IPS DF 4.7 (cell line): ENCODE measurements around the gene LCE2A.
A peak's percentile ranks its signal among the peaks of the same experiment; 100 is the strongest.
"Not testable (repeated sequence)": the region's sequence is repeated elsewhere in the genome, so short reads cannot be mapped to it uniquely, and the experiment has no call there.

Experiments used
- DNase-seq: peaks from one replicate; pipeline ENCODE4 v3.0.0-alpha.2; 2013; ENCODE audit warnings: low spot score; ENCODE audit errors: extremely low read depth

The LCE2A gene

GRCh38 chr1:152697701-152698600 is at the start of gene LCE2A:
Gene LCE2A, plus strand, starts transcription at chr1:152698345. Its CDS starts 557 bp downstream, at chr1:152698902.
- DNase-seq, result no peak

GRCh38 chr1:152654110-152654509 is 44.0 kb upstream of the LCE2A start:
- peak; percentile 60 for DNase-seq

- no peak for DNase-seq
These were observed 41.7 kb upstream of the LCE2A start for GRCh38 chr1:152656459-152656858.

- no peak for DNase-seq
These were observed 40.5 kb upstream of the LCE2A start for GRCh38 chr1:152657677-152658076.

- DNase-seq, result no peak
These were observed 39.5 kb upstream of the LCE2A start for GRCh38 chr1:152658649-152659048.

- DNase-seq, result no peak
These were observed 35.0 kb upstream of the LCE2A start, which contains the start of gene LCE2D for GRCh38 chr1:152663098-152663497. Gene LCE2D, plus strand, starts transcription at chr1:152663380. Its CDS starts 726 bp downstream, at chr1:152664106.

- DNase-seq, result not testable (repeated sequence)
These were observed 32.0 kb upstream of the LCE2A start for GRCh38 chr1:152666171-152666570.

- DNase-seq, result no peak
These were observed 30.5 kb upstream of the LCE2A start for GRCh38 chr1:152667648-152668047.

GRCh38 chr1:152673016-152673415 is 25.1 kb upstream of the LCE2A start:
- DNase-seq, result no peak

- not testable (repeated sequence) for DNase-seq
These were observed 23.2 kb upstream of the LCE2A start, which contains the start of gene LCE2C for GRCh38 chr1:152674983-152675382. Gene LCE2C, plus strand, starts transcription at chr1:152675279. Its CDS starts 737 bp downstream, at chr1:152676016.

- no peak for DNase-seq
These were observed 18.7 kb upstream of the LCE2A start for GRCh38 chr1:152679459-152679858.

- no peak for DNase-seq
These were observed 16.5 kb upstream of the LCE2A start for GRCh38 chr1:152681616-152682015.

- DNase-seq, result no peak
These were observed 14.3 kb upstream of the LCE2A start for GRCh38 chr1:152683846-152684245.

GRCh38 chr1:152685823-152686222 is 12.3 kb upstream of the LCE2A start, which contains the start of gene LCE2B:
Gene LCE2B, plus strand, starts transcription at chr1:152686123. Its CDS starts 721 bp downstream, at chr1:152686844.
- DNase-seq, result not testable (repeated sequence)

GRCh38 chr1:152699746-152700145 is 1.6 kb downstream of the LCE2A start:
- DNase-seq, result no peak

GRCh38 chr1:152707860-152708259 is 9.7 kb downstream of the LCE2A start, which contains the start of gene LCE4A:
Gene LCE4A, plus strand, starts transcription at chr1:152708160. Its CDS starts 916 bp downstream, at chr1:152709076.
- DNase-seq, result no peak

- DNase-seq, result no peak
These were observed 20.1 kb downstream of the LCE2A start for GRCh38 chr1:152718238-152718637.

- no peak for DNase-seq
These were observed 27.1 kb downstream of the LCE2A start for GRCh38 chr1:152725261-152725660.

- no peak for DNase-seq
These were observed 30.8 kb downstream of the LCE2A start for GRCh38 chr1:152728986-152729385.

- DNase-seq, result no peak
These were observed 37.5 kb downstream of the LCE2A start for GRCh38 chr1:152735648-152736047.

GRCh38 chr1:152737997-152738396 is 39.9 kb downstream of the LCE2A start:
- no peak for DNase-seq

- DNase-seq, result no peak
These were observed 41.7 kb downstream of the LCE2A start for GRCh38 chr1:152739841-152740240.

- DNase-seq, result no peak
These were observed 43.5 kb downstream of the LCE2A start for GRCh38 chr1:152741656-152742055.
